NCI-H2196 treated with DMSO at 0.1 percent for 48 hours (cell line): ENCODE measurements around the gene CEP57L1.
"Not testable (repeated sequence)": the region's sequence is repeated elsewhere in the genome, so short reads cannot be mapped to it uniquely, and the experiment has no call there.

Source experiments
- DNase-seq: peaks from one replicate; lab custom pipeline; 2025; ENCODE audit not compliant: unreplicated experiment; lab: John Stamatoyannopoulos, UW

The CEP57L1 gene

DNA sequence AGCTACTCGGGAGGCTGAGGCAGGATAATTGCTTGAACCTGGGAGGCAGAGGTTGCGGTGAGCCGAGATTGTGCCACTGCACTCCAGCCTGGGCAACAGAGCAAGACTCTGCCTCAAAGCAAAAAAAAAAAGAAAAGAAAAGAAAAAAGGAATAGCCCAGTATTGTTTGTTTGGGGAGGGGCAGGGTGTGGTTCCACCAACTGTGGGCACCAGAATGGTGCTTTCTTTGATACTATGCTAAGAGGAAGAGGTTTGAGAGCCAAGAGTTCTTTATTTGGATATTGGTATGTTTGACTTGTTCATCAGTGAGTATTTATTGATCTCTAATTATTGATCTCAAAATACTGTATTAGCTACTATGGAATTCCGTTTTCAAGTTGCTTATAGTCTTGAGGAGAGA lies 72.3 kb downstream of the CEP57L1 start:
- no peak for DNase-seq

DNA sequence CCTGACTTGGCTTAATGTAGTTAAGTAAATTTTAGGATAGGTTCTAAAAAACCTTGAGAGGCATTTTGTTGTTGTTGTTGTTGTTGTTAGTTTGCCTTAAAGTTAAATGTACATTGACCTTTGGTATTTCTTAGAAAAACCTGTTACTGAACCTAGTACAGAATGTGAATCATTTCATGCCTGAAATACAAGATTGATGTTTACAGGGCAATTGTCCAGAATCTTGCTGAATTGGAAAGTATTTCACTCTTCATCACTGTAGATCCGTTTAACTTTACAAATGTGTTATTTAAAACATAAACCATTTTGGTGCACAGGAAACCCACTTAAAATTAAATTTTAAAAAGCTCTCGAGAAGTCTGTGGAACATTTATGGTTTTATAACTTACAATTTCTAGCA lies 75.0 kb downstream of the CEP57L1 start:
- DNase-seq = no peak

- DNase-seq = no peak
These were observed 76.9 kb downstream of the CEP57L1 start for GRCh38 chr6:109172101-109172746.

- DNase-seq = no peak
These were observed 79.6 kb downstream of the CEP57L1 start for GRCh38 chr6:109174916-109175315.

GRCh38 chr6:109178921-109179320 lies 83.6 kb downstream of the CEP57L1 start:
- DNase-seq = no peak

DNA sequence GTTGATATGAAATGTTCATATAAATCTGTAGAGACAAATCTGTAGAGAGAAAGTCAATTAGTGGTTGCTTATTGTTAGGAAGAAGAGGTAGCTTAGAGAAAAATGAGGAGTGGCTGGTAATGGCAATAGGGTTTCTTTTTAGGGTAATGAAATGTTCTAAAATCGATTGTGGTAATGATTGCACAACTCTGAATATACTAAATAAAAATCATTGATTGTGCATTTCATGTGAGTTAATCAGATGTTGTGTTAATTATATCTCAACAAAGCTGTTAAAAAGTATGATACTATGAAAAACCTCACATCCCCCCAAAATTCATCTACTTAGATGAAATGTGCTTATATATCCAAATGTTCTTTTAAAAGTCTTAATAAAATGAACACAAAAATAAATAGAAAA lies 84.2 kb downstream of the CEP57L1 start:
- no peak for DNase-seq

DNA sequence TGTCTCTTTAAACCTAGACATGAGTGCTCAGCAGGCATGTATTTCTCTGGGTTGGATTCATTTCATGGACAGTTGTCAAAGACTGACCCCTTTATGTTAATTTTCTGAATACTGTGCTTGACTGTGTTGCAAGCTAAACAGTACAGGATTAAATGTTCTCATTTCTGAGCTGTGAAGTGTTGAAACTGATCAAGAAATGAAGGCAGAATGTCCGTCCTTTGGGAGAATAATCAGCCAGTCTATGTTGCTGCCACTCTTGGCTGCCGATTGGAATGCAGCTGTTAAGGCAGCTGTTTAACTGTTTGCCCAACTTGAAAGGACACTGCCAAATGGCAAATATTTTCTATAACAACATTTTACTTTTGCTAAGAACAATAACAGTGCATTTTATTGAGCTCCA lies 87.3 kb downstream of the CEP57L1 start:
- DNase-seq = no peak

DNA sequence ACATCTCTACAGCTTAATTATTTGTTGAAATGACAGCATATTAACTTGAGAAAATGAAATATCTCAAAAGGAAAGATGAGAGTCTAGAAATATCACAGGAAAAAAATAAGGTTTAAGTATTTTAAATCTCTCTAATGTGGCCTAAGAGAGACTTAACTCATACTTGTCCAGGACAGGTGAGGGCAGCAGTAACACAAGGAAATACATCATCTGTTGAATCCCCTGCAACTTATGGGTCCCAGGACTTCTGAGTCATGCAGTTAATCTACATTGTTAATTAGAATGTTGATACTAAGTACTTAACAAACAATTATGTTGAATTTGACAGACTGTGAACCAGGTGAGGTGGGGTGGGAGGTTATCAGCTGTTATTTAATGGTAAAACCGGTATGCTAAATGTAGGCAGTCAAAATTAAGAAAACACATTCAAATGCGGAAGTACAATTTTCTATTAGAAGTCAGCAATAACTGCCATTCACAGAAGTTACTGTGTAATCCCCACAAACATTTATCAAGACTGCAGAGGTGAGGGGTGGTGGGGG lies 87.9 kb downstream of the CEP57L1 start:
- DNase-seq = no peak

DNA sequence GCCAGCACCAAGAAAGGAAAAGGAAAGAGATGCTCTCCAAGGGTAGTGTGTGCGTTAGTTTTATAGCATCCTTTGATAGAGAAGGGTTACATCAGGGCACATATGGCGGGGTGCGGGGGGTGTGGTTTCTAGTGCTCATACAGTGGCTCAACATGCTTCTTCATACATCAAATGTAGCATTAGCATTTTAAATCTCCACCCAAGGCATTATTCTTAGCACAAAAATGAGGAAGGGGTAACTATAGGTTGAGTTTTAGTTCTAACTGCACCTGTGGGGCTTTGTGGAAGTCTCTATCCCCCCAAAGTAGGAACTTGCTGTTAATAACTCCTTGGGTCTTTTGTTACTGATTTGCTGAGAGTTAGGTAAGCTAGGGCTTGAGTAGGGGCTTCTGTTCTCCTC lies 89.3 kb downstream of the CEP57L1 start:
- DNase-seq = no peak

GRCh38 chr6:109186012-109186411 lies 90.7 kb downstream of the CEP57L1 start:
- no peak for DNase-seq

DNA sequence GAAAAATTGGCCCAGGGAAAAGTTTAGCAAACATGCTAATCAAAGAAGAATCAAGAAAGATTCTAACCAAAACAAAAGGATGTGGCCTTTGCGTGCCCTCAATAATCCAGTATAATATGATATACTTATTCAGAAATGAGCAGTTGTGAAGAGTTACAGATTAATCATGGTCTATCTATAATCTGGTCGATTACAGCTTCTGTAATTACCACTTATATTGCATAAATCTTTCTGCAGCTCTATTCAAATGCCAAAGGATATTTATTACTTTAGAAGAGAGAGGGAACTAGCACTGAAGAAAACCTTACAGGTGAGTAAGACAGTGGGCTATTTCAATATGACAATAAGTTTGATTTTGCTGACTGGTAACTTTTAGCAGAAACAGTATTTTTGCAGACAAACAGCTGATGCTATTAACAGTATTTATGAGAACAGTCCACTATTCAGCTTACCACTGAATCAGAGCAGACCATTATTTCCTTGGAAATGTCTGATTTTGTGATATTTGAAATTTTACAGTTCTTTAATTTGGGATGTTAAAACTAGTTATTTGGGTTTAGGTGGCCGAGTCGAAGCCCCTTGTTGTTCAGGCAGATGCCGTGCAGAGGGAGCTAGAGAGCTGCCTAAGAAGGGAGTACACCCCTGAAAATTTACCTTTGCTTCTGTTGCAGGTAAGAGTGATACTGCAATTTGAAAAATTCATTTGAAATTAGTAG lies 92.2 kb downstream of the CEP57L1 start:
- DNase-seq = peak; percentile 58

- no peak for DNase-seq
These were observed 92.8 kb downstream of the CEP57L1 start for GRCh38 chr6:109188115-109188411.

DNA sequence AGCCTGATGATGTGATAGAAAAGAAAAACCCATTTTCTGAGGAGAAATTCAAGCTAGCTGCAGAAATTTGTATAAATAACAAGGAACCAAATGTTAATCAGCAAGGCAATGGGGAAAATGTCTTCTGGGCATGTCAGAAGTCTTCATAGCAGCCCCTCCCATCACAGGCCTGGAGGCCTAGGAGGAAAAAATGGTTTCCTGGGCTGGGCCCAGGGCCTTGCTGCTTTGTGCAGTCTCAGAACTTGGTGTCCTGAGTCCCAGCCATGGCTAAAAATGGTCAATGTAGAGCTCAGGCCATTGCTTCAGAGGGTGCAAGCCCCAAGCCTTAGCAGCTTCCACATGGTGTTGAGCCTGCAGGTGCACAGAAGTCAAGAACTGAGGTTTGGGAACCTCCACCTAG lies 96.1 kb downstream of the CEP57L1 start:
- not testable (repeated sequence) for DNase-seq

- DNase-seq = no peak
These were observed 97.6 kb downstream of the CEP57L1 start for GRCh38 chr6:109192865-109193264.

- no peak for DNase-seq
These were observed 99.6 kb downstream of the CEP57L1 start for GRCh38 chr6:109194880-109195279.

DNA sequence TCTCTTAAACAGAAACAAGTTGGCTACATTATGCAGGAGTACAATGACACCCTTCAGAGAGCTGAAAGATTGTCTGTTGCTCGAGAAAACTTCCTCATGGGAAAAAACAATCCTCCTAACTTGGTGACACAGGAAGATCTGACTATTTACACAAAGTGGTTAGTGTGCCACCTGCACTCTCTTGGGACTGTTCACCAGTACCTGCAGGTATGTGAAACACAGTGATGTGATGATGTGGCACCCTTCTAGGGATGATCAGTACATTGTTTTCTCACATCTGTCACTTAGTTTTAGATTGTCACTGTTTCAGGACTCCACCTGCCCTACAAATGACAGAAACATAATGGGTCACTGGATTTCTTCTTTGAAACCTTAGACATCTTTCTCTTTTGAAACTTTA lies 101.8 kb downstream of the CEP57L1 start:
- DNase-seq = no peak

DNA sequence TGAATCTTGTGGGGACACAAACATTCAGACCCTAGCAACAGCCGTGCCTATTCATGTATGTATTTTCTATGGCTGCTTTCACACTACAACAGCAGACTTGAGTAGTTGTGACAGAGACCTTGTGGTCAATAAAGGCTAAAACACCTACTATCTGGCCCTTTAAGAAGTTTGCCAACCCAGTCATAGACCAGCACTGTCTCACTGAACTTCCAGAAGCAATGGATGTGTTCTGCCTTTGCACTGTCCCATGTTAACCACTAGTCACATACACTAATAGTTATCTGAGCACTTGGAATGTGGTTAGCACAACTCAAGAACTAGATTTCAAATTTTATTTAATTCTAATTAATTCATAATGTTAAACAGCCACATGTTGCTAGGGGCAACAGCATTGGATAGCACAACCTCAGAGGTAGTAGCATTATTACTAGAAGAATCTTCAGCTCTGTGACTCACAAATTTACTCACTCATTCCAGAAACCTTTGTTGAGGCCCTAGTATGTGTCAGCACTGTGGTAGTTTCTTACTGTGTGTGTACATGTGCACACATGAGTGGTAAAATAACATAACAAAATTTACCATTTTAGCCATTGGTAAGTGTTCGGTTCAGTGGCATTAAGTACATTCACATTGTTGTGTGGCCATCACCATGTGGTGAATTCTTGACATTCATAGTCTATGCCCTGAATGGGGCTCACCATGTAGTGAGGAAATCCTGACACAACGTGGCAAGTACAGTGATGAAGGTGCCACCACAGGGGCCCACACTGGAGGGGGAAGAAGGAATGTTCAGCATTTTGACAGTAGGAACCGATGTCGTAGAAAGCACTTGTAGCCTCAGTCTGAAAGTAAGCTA lies 107.3 kb downstream of the CEP57L1 start:
- no peak for DNase-seq

GRCh38 chr6:109204511-109204910 lies 109.2 kb downstream of the CEP57L1 start:
- DNase-seq = no peak

- no peak for DNase-seq
These were observed 117.4 kb downstream of the CEP57L1 start for GRCh38 chr6:109212683-109213082.
